Keratinocyte (primary cell): ENCODE measurements around the gene DEF6. TPM values are rescaled to one million over a fixed set of nuclear protein-coding genes. Genes with fewer than 3 reads are reported as not detected.

Experiments used
- DNase-seq: peaks from one replicate; pipeline ENCODE4 v3.0.0-alpha.2; 2011; ENCODE audit warnings: low read depth, missing footprints, low spot score
- FAIRE-seq: peaks from 2 replicates; lab custom pipeline; 2011; peaks lifted over from hg19 to GRCh38; lab: Jason Lieb, UNC
- H2AFZ ChIP-seq: 2 replicates; pipeline ENCODE4 v1.6.0; 2012; ENCODE audit warnings: low read length, control low read depth, inconsistent platforms; ENCODE audit not compliant: control insufficient read depth
- H3K27ac ChIP-seq: 2 replicates; pipeline ENCODE4 v1.5.1; 2011; ENCODE audit warnings: low read length; ENCODE audit not compliant: control insufficient read depth, insufficient read depth
- H3K27me3 ChIP-seq: 3 replicates; pipeline ENCODE4 v1.6.0; 2011; ENCODE audit warnings: low read length; ENCODE audit not compliant: control insufficient read depth, insufficient read depth; ENCODE audit errors: extremely low read depth
- H3K36me3 ChIP-seq, 2 experiments: 2 replicates in 1 of 2; 3 replicates in 1 of 2; pipeline ENCODE4 v1.5.1; 2011; ENCODE audit warnings: low read length in 2 of 2, mild to moderate bottlenecking in 1 of 2; ENCODE audit not compliant: control insufficient read depth in 2 of 2, insufficient read depth in 2 of 2; ENCODE audit errors: extremely low read depth in 1 of 2
- H3K4me1 ChIP-seq: 3 replicates; pipeline ENCODE4 v1.5.1; 2011; ENCODE audit warnings: low read length; ENCODE audit not compliant: control insufficient read depth, insufficient read depth; ENCODE audit errors: extremely low read depth
- H3K4me2 ChIP-seq: 3 replicates; pipeline ENCODE4 v1.6.0; 2011; ENCODE audit warnings: low read depth, low read length; ENCODE audit not compliant: control insufficient read depth, insufficient read depth; ENCODE audit errors: extremely low read depth
- H3K4me3 ChIP-seq, 3 experiments: fragments of 200-600 bp in 1 of 3; sonication (generic) in 1 of 3; 2 replicates in 2 of 3; 3 replicates in 1 of 3; pipeline ENCODE4 v1.5.1; 2011 to 2016; ENCODE audit warnings: low read length in 3 of 3, mild to moderate bottlenecking in 3 of 3, control low read depth in 2 of 3, inconsistent platforms in 1 of 3, low read depth in 1 of 3, mixed read lengths in 1 of 3, mixed run types in 1 of 3, moderate library complexity in 1 of 3; ENCODE audit not compliant: control insufficient read depth in 2 of 3, insufficient read depth in 2 of 3; ENCODE audit errors: extremely low read depth in 1 of 3
- H3K79me2 ChIP-seq: 2 replicates; pipeline ENCODE4 v1.6.0; 2012; ENCODE audit warnings: low read length; ENCODE audit not compliant: control insufficient read depth, insufficient read depth
- H3K9ac ChIP-seq: 3 replicates; pipeline ENCODE4 v1.6.0; 2011; ENCODE audit warnings: low read length; ENCODE audit not compliant: control insufficient read depth, insufficient read depth; ENCODE audit errors: extremely low read depth
- H3K9me1 ChIP-seq: 3 replicates; pipeline ENCODE4 v1.6.0; 2011; ENCODE audit warnings: low read length; ENCODE audit not compliant: control insufficient read depth, insufficient read depth; ENCODE audit errors: extremely low read depth
- H3K9me3 ChIP-seq: 2 replicates; pipeline ENCODE4 v1.5.1; 2012; ENCODE audit warnings: low read depth, low read length; ENCODE audit not compliant: control insufficient read depth
- H4K20me1 ChIP-seq: 3 replicates; pipeline ENCODE4 v1.6.0; 2011; ENCODE audit warnings: low read length; ENCODE audit not compliant: control insufficient read depth, insufficient read depth; ENCODE audit errors: extremely low read depth
- CTCF ChIP-seq, 3 experiments: IDR thresholded peaks in 1 of 3; conservative IDR thresholded peaks in 1 of 3; optimal IDR thresholded peaks in 1 of 3; 2 replicates in 2 of 3; 3 replicates in 1 of 3; pipeline versions ENCODE3 to v1.5.1; 2011; ENCODE audit warnings: low read length in 3 of 3, mild to moderate bottlenecking in 3 of 3, moderate library complexity in 2 of 3, control low read depth in 1 of 3, inconsistent platforms in 1 of 3; ENCODE audit not compliant: insufficient read depth in 2 of 3; ENCODE audit errors: extremely low read depth in 1 of 3
- EZH2 ChIP-seq: IDR thresholded peaks from one replicate; pipeline ENCODE4 v1.6.1; 2012; ENCODE audit warnings: inconsistent platforms, mild to moderate bottlenecking, low read length, moderate library complexity
- dilution Hi-C: fragments of 300-500 bp; cut with MboI; formaldehyde crosslinking; loops from one replicate; pipeline ENCODE4 v1.7.0; 2020; ENCODE audit warnings: low sequenced_read_pairs; ENCODE audit not compliant: extremely low pct_ligation_motif_present
- polyA plus RNA-seq, 5 experiments: library from polyadenylated mRNA; depleted of rRNA in 3 of 5; stranded (reverse) in 3 of 5; stranded (forward) in 1 of 5; unstranded in 1 of 5; fragments of >200 nt; gene quantifications; 1 replicate in 1 of 5; 2 replicates in 3 of 5; 3 replicates in 1 of 5; pipeline versions ENCODE4 v1.2.1 to v1.2.3, GENCODE V29; 2011 to 2012; ENCODE audit warnings: missing spikeins in 2 of 5, low read depth in 1 of 5, low replicate concordance in 1 of 5

DEF6 gene
- polyA plus RNA-seq, 1 donor (not counting 4 experiments of a cell fraction or from before 2014, with no cell fraction given), result 17.3 TPM

GRCh38 chr6:35267897-35268296 lies 29.7 kb upstream of the DEF6 start:
- no peak for FAIRE-seq
- no peak overlapping the region for H3K9ac ChIP-seq
- DNase-seq, result no peak
- H2AFZ ChIP-seq, result no peak overlapping the region
- H3K4me1 ChIP-seq, result peaks cover 3% of the 10 kb centered on the region
- no peaks in the 10 kb centered on the region for H3K9me1 ChIP-seq
- TF ChIP-seq CTCF (optimal IDR thresholded peaks at IDR 0.05 in 1 of 3, IDR thresholded peaks at IDR 0.05 in 1 of 3, conservative IDR thresholded peaks at IDR 0.05 in 1 of 3; ENCODE audit: extremely low read depth in 1 of 3, insufficient read depth in 2 of 3, low read length in 3 of 3) (no peak), EZH2 (no peak)
- H3K9me3 ChIP-seq, result no peaks in the 10 kb centered on the region
- H4K20me1 ChIP-seq, result no peaks in the 10 kb centered on the region
- no peaks in the 10 kb centered on the region for H3K79me2 ChIP-seq
- no peak overlapping the region for H3K4me2 ChIP-seq
- no peak overlapping the region for H3K4me3 ChIP-seq
- H3K27me3 ChIP-seq, result no peaks in the 10 kb centered on the region
- H3K27ac ChIP-seq, result no peak overlapping the region
- dilution Hi-C loops, result no loop called here
- H3K36me3 ChIP-seq, result no peaks in the 10 kb centered on the region

GRCh38 chr6:35272005-35272404 lies 25.6 kb upstream of the DEF6 start:
- dilution Hi-C loops, result no loop called here
- FAIRE-seq, result no peak

More at GRCh38 chr6:35272005-35272404, 25.6 kb upstream of the DEF6 start:
- no peaks in the 10 kb centered on the region for H4K20me1 ChIP-seq
- H3K9me3 ChIP-seq, result no peaks in the 10 kb centered on the region
- no peak overlapping the region for H3K9ac ChIP-seq
- H3K9me1 ChIP-seq, result no peaks in the 10 kb centered on the region
- no peak overlapping the region for H3K4me3 ChIP-seq
- no peak overlapping the region for H3K27ac ChIP-seq
- DNase-seq, result no peak
- no peak overlapping the region for H2AFZ ChIP-seq
- no peaks in the 10 kb centered on the region for H3K4me1 ChIP-seq
- H3K27me3 ChIP-seq, result no peaks in the 10 kb centered on the region
- TF ChIP-seq CTCF (optimal IDR thresholded peaks at IDR 0.05 in 1 of 3, IDR thresholded peaks at IDR 0.05 in 1 of 3, conservative IDR thresholded peaks at IDR 0.05 in 1 of 3; ENCODE audit: extremely low read depth in 1 of 3, insufficient read depth in 2 of 3, low read length in 3 of 3) (no peak), EZH2 (no peak)
- H3K79me2 ChIP-seq, result no peaks in the 10 kb centered on the region
- no peak overlapping the region for H3K4me2 ChIP-seq
- no peaks in the 10 kb centered on the region for H3K36me3 ChIP-seq
